B cell (primary cell): ENCODE data around the gene CEMIP2. TPM values are rescaled to one million over a fixed set of nuclear protein-coding genes. Genes with fewer than 3 reads are reported as not detected.

ENCODE experiments used
- ATAC-seq: fragments of 200-7000 bp; cut with Tn5 transposase; one replicate; pipeline ENCODE4 v1.10.0; 2021; ENCODE audit warnings: low read depth, mild to moderate bottlenecking, moderate number of reproducible peaks, moderate library complexity
- CTCF ChIA-PET: fragments of 350-600 bp; sonication (Branson Sonifier 250); formaldehyde crosslinking; loops from one replicate; lab custom pipeline; 2021; ENCODE audit warnings: antibody characterized with exemption, inconsistent platforms; lab: Charles Lee
- POLR2A ChIA-PET: fragments of 350-600 bp; sonication (Branson Sonifier 250); formaldehyde crosslinking; loops from one replicate; lab custom pipeline; 2021; ENCODE audit warnings: antibody characterized with exemption; lab: Charles Lee
- DNase-seq: peaks from one replicate; pipeline ENCODE4 v3.0.0; 2013
- H2AFZ ChIP-seq: 2 replicates; pipeline ENCODE4 v1.6.1; 2012; ENCODE audit warnings: mild to moderate bottlenecking, low read depth, low read length; ENCODE audit not compliant: insufficient read depth, poor library complexity, severe bottlenecking
- H3K27ac ChIP-seq, 2 donors: 1 replicate in 1 of 2; 2 replicates in 1 of 2; pipeline ENCODE4 v1.5.1; 2012 to 2013; ENCODE audit warnings: low read length in 2 of 2, mild to moderate bottlenecking in 2 of 2, moderate library complexity in 1 of 2
- H3K27me3 ChIP-seq, 4 experiments: fragments of 200-600 bp in 1 of 4; sonication (generic) in 1 of 4; replicated peaks in 1 of 4; 1 replicate in 2 of 4; 2 replicates in 2 of 4; pipeline versions ENCODE4 v1.6.1 to v1.7.0; 2013 to 2016; ENCODE audit warnings: low read length in 3 of 4, mild to moderate bottlenecking in 2 of 4, mixed read lengths in 1 of 4, moderate library complexity in 1 of 4; ENCODE audit not compliant: insufficient read depth in 4 of 4, control insufficient read depth in 3 of 4; ENCODE audit errors: control extremely low read depth in 1 of 4
- H3K36me3 ChIP-seq, 2 experiments: replicated peaks in 1 of 2; 1 replicate in 1 of 2; 2 replicates in 1 of 2; pipeline versions ENCODE4 v1.6.1 to v1.7.1; 2013; ENCODE audit warnings: low read length in 1 of 2; ENCODE audit not compliant: insufficient read depth in 2 of 2, control insufficient read depth in 1 of 2; ENCODE audit errors: control extremely low read depth in 1 of 2, extremely low read depth in 1 of 2
- H3K4me1 ChIP-seq, 2 donors: fragments of 200-600 bp in 1 of 2; sonication (generic) in 1 of 2; 1 replicate in 1 of 2; 2 replicates in 1 of 2; pipeline versions ENCODE4 v1.5.1 to v1.6.1; 2013 to 2017; ENCODE audit warnings: low read length in 2 of 2; ENCODE audit not compliant: control insufficient read depth in 2 of 2, insufficient read depth in 2 of 2
- H3K4me2 ChIP-seq: replicated peaks from 2 replicates; pipeline ENCODE3; 2012; ENCODE audit warnings: mild to moderate bottlenecking, low read depth, low read length; ENCODE audit not compliant: poor library complexity, severe bottlenecking
- H3K4me3 ChIP-seq, 5 experiments: fragments of 200-600 bp in 1 of 5; sonication (generic) in 1 of 5; 1 replicate in 3 of 5; 2 replicates in 2 of 5; pipeline versions ENCODE4 v1.5.1 to v1.7.0; 2011 to 2016; ENCODE audit warnings: low read length in 4 of 5, mild to moderate bottlenecking in 4 of 5, low read depth in 2 of 5, control low read depth in 1 of 5, moderate library complexity in 1 of 5; ENCODE audit not compliant: insufficient read depth in 1 of 5; ENCODE audit errors: control extremely low read depth in 1 of 5, extremely low read depth in 1 of 5
- H3K79me2 ChIP-seq: fragments of 200-600 bp; sonication (generic); one replicate; pipeline ENCODE4 v1.6.0; 2016; ENCODE audit warnings: low read length; ENCODE audit not compliant: control insufficient read depth, insufficient read depth
- H3K9ac ChIP-seq: fragments of 200-600 bp; sonication (generic); 2 replicates; pipeline ENCODE4 v1.6.1; 2017; ENCODE audit warnings: mild to moderate bottlenecking, low read length, moderate library complexity
- H3K9me3 ChIP-seq, 3 donors: one replicate each; pipeline versions ENCODE4 v1.6.1 to v1.7.1; 2013; ENCODE audit warnings: low read length in 2 of 3; ENCODE audit not compliant: control insufficient read depth in 2 of 3, insufficient read depth in 1 of 3; ENCODE audit errors: control extremely low read depth in 1 of 3
- H4K20me1 ChIP-seq: 2 replicates; pipeline ENCODE4 v1.6.0; 2012; ENCODE audit warnings: mild to moderate bottlenecking, low read length; ENCODE audit not compliant: insufficient read depth, control insufficient read depth, poor library complexity, severe bottlenecking
- H3K27ac Mint-ChIP-seq: one replicate; pipeline ENCODE4 v1.8.0; 2021; ENCODE audit warnings: mixed read lengths
- H3K27me3 Mint-ChIP-seq: one replicate; pipeline ENCODE4 v1.8.0; 2021; ENCODE audit warnings: mixed read lengths
- H3K4me1 Mint-ChIP-seq: one replicate; pipeline ENCODE4 v1.8.0; 2021; ENCODE audit warnings: mixed read lengths
- H3K4me3 Mint-ChIP-seq: one replicate; pipeline ENCODE4 v1.8.0; 2021; ENCODE audit warnings: mixed read lengths
- H3K9me3 Mint-ChIP-seq: one replicate; pipeline ENCODE4 v1.8.0; 2022; ENCODE audit warnings: mixed read lengths; ENCODE audit not compliant: insufficient read depth
- EZH2 ChIP-seq: IDR thresholded peaks from 2 replicates; pipeline ENCODE4 v1.6.1; 2012; ENCODE audit warnings: borderline replicate concordance, low read depth, mild to moderate bottlenecking, moderate library complexity, low read length; ENCODE audit not compliant: insufficient read depth, poor library complexity, severe bottlenecking
- WGBS: methylation state at CpG from one replicate; pipeline ENCODE4 v1.1.5; 2013; ENCODE audit warnings: missing lambda C conversion rate; ENCODE audit not compliant: insufficient coverage; 5-methylcytosine and 5-hydroxymethylcytosine counted together
- intact Hi-C: fragments of 100-400 bp; cut with micrococcal nuclease; formaldehyde crosslinking; loops from one replicate; pipeline ENCODE4 v1.10.0; 2022
- polyA plus RNA-seq: library from polyadenylated mRNA; depleted of rRNA; stranded (reverse); fragments of >200 nt; gene quantifications from 2 replicates; pipeline ENCODE4 v1.2.3, GENCODE V29; 2012
- total RNA-seq, 2 donors: library from RNA; stranded (reverse); fragments of 120-200 nt in 1 of 2; gene quantifications; 1 replicate in 1 of 2; 2 replicates in 1 of 2; pipeline versions ENCODE4 v1.2.3 to v1.2.4, GENCODE V29; 2013 to 2022
- TF ChIP-seq, protein P1 (sequence below): fragments of 200-600 bp; IDR thresholded peaks from one replicate; pipeline ENCODE4 v1.8.0; 2022; ENCODE audit warnings: antibody characterized with exemption, mild to moderate bottlenecking

CEMIP2 gene
- total and polyA plus RNA-seq, 2 donors (not counting 1 experiment from before 2014, with no cell fraction given), result 35.4 to 90.6 TPM

DNA sequence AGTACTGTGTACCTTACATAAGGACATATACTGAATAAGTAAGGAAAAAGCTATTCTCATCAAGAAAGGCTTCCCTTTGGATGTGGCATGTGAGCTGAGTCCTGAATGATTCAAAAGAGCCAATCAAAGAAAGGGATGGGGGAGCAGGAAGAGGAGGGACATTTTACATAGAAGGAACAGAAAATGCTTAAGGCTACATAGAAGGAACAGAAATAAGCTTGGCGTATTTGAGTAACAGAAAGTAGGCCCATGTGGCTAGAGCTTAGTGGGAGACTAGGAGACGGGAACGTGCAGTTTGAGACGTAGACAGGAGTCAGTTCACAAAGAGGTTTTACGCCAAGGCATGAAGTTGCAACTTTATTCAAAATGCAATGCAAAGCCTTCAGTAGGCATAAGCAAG is 126.3 kb downstream of the CEMIP2 start:
- peaks cover 23 to 29% of the 10 kb centered on the region in 2 donors for H3K4me1 ChIP-seq
- DNase-seq (no peak), ATAC-seq (no peak)
- no peak overlapping the region for H3K9ac ChIP-seq
- H3K9me3 ChIP-seq, result no peaks in the 10 kb centered on the region
- 94% methylated on average over 5 of the region's 5 CpGs for WGBS
- no peak overlapping the region for H2AFZ ChIP-seq
- no peaks in the 10 kb centered on the region for H3K36me3 ChIP-seq
- CTCF ChIA-PET, result no interaction called here
- no peak overlapping the region for H3K4me3 Mint-ChIP-seq
- no peaks in the 10 kb centered on the region for H3K79me2 ChIP-seq
- no peaks in the 10 kb centered on the region for H3K27me3 ChIP-seq
- peaks cover 4% of the 10 kb centered on the region for H3K27me3 Mint-ChIP-seq
- no peak overlapping the region for H3K4me3 ChIP-seq
- peaks cover 32% of the 10 kb centered on the region for H3K4me1 Mint-ChIP-seq
- TF ChIP-seq EZH2, result no peak
- TF ChIP-seq, protein P1, sequence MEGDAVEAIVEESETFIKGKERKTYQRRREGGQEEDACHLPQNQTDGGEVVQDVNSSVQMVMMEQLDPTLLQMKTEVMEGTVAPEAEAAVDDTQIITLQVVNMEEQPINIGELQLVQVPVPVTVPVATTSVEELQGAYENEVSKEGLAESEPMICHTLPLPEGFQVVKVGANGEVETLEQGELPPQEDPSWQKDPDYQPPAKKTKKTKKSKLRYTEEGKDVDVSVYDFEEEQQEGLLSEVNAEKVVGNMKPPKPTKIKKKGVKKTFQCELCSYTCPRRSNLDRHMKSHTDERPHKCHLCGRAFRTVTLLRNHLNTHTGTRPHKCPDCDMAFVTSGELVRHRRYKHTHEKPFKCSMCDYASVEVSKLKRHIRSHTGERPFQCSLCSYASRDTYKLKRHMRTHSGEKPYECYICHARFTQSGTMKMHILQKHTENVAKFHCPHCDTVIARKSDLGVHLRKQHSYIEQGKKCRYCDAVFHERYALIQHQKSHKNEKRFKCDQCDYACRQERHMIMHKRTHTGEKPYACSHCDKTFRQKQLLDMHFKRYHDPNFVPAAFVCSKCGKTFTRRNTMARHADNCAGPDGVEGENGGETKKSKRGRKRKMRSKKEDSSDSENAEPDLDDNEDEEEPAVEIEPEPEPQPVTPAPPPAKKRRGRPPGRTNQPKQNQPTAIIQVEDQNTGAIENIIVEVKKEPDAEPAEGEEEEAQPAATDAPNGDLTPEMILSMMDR, result no peak
- intact Hi-C loops, result no loop called here
- POLR2A ChIA-PET, result interaction anchor here (0.6 kb wide), 1 partner anchor 1223 kb away, joined by 5 read pairs; no protein-coding TSS in a partner anchor
- no peak overlapping the region for H3K27ac ChIP-seq
- no peak overlapping the region for H3K27ac Mint-ChIP-seq
- H3K4me2 ChIP-seq, result no peak overlapping the region
- no peaks in the 10 kb centered on the region for H4K20me1 ChIP-seq
- H3K9me3 Mint-ChIP-seq, result no peaks in the 10 kb centered on the region

DNA sequence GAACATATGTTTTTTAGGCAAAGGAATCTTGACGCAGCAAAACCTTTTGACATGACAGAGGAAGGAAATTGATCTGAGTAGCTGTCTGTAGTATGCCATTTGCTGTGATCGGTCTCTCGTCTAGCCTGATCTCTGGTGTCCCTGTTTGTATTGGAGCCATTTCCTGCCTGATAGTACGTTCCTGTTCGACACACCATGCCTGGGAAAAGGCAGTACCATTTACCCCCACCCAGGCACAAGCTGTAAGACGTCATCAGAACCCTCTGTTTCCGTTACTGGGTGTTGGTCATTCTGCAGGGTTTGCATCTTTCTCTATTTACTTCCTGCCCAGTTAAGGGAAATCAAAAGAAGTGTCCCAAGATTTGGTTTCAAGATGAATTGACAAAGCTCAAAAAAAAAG is 129.7 kb downstream of the CEMIP2 start:
- 21% methylated on average over 6 of the region's 7 CpGs for WGBS
- POLR2A ChIA-PET, result no interaction called here
- peak; percentile 38 for DNase-seq
- Histone ChIP-seq H3K4me3 (peak overlapping the region in 2 of 5 experiments; percentile 29 to 38), H3K9me3 (no peaks in the 10 kb centered on the region), H3K9ac (peak overlapping the region; percentile 42), H3K4me1 (peaks cover 22 to 23% of the 10 kb centered on the region in 2 donors), H3K79me2 (no peaks in the 10 kb centered on the region), H3K27ac (peak overlapping the region in 1 of 2 donors; percentile 0), H3K27me3 (no peaks in the 10 kb centered on the region), H3K4me2 (peak overlapping the region; percentile 53), H2AFZ (peak overlapping the region; percentile 75), H3K36me3 (no peaks in the 10 kb centered on the region), H4K20me1 (no peaks in the 10 kb centered on the region)
- CTCF ChIA-PET, result interaction anchor here (0.7 to 1.8 kb wide), 4 partner anchors 8 to 633 kb away, joined by 3 to 4 read pairs (median 4); no protein-coding TSS in a partner anchor
- no peaks in the 10 kb centered on the region for H3K27me3 Mint-ChIP-seq
- intact Hi-C loops, result no loop called here
- peak overlapping the region; percentile 84 for H3K4me3 Mint-ChIP-seq
- peak; percentile 36 for ATAC-seq
- H3K27ac Mint-ChIP-seq, result peak overlapping the region; percentile 70
- peaks cover 28% of the 10 kb centered on the region for H3K4me1 Mint-ChIP-seq
- TF ChIP-seq, protein P1, result no peak
- no peak for TF ChIP-seq EZH2
- H3K9me3 Mint-ChIP-seq, result no peaks in the 10 kb centered on the region
